Measurements from ENCODE around the gene GPR150. TPM values are rescaled to one million over a fixed set of nuclear protein-coding genes. Genes with fewer than 3 reads are reported as not detected.

Gene GPR150
- polyA plus RNA-seq, 1 of the 3 experiments (the other 2 are of a cell fraction) = 0.07 TPM

DNA sequence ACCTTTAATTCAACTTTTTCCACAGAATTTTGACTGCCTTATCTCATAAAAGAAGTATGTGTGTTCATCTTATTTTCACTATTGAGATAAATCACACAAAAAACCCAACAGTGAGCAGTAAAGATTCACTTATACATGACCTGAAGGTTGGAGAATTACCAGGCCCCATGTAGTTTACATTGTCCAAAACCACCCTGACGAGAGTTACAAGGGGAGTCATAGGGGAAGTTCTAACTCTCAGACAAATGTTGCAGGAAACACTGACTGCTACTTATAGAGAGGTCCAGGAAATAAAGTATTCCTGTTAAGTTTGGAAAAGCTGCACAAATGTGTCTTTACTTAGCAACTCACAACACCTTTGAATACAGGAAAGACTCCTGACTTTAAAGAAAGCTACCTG lies 48.8 kb downstream of the GPR150 start (continued):
- TF ChIP-seq, protein P1, sequence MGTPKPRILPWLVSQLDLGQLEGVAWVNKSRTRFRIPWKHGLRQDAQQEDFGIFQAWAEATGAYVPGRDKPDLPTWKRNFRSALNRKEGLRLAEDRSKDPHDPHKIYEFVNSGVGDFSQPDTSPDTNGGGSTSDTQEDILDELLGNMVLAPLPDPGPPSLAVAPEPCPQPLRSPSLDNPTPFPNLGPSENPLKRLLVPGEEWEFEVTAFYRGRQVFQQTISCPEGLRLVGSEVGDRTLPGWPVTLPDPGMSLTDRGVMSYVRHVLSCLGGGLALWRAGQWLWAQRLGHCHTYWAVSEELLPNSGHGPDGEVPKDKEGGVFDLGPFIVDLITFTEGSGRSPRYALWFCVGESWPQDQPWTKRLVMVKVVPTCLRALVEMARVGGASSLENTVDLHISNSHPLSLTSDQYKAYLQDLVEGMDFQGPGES (IDR thresholded peaks at IDR 0.05; ENCODE audit: low read depth, low read length) = no peak
- TF ChIP-seq POLR2AphosphoS5 (IDR thresholded peaks at IDR 0.05; ENCODE audit: low read depth, low read length) (no peak), FOXJ3 (CRISPR knock-in tag; IDR thresholded peaks at IDR 0.05) (no peak), NRF1 (IDR thresholded peaks at IDR 0.05; ENCODE audit: low read depth, low read length) (no peak), TCF12 (IDR thresholded peaks at IDR 0.05) (no peak), TAF1 (IDR thresholded peaks at IDR 0.05; ENCODE audit: borderline replicate concordance, low read depth, low read length) (no peak)

DNA sequence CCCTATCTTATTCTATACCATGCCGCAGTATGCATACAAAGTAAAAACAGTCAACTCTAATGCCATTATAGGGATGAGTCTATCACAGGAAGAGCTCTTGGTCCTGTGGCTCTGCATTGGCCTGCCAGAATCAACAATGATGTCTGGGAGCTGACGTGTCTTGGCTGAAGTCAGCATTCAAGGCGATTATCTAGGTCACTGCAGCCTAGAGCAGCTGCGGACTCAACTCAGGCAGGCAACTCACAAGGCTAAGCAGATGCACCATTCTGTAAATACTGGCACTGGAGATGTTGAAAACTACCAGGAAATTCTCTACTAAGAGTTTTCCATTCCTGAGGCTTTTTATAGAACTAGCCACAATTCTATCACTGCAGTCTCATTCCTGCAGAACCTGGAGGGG lies 49.7 kb downstream of the GPR150 start:
- no peak overlapping the region for H2AFZ ChIP-seq (ENCODE audit: low read depth)
- H3K27ac ChIP-seq (ENCODE audit: low read depth in 2 of 2, low read length in 1 of 2) = peak overlapping the region; percentile 71 to 76
- no peak overlapping the region for H3K4me3 ChIP-seq (ENCODE audit: low read depth in 2 of 2, low read length in 1 of 2)
- TF ChIP-seq POLR2AphosphoS5 (IDR thresholded peaks at IDR 0.05; ENCODE audit: low read depth, low read length) (no peak), TCF12 (IDR thresholded peaks at IDR 0.05) (peak; percentile 86), JUND (IDR thresholded peaks at IDR 0.05) (peak; percentile 63), EP300 (IDR thresholded peaks at IDR 0.05; ENCODE audit: borderline replicate concordance in 1 of 2, low read depth in 1 of 2, low read length in 1 of 2) (peak in 1 of 2 experiments; percentile 37; a peak in 1 of 4 replicates), MEF2A (IDR thresholded peaks at IDR 0.05; ENCODE audit: borderline replicate concordance, low read depth) (no peak), RXRA (IDR thresholded peaks at IDR 0.05; ENCODE audit: borderline replicate concordance, low read depth) (peak; percentile 48; the same call in 1 of the 2 replicates), TAF1 (IDR thresholded peaks at IDR 0.05; ENCODE audit: borderline replicate concordance, low read depth, low read length) (no peak), CHD2 (IDR thresholded peaks at IDR 0.05; ENCODE audit: low read length, partially characterized antibody) (peak; percentile 23), YY1 (IDR thresholded peaks at IDR 0.05; ENCODE audit: low read depth) (peak; percentile 51; the same call in 1 of the 2 replicates), GATA2 (CRISPR knock-in tag; IDR thresholded peaks at IDR 0.05) (no peak), RAD21 (IDR thresholded peaks at IDR 0.05; ENCODE audit: low read length) (no peak), GABPA (IDR thresholded peaks at IDR 0.05; ENCODE audit: low read depth) (no peak), NFIC (IDR thresholded peaks at IDR 0.05; ENCODE audit: borderline replicate concordance) (peak; percentile 90), ELF1 (IDR thresholded peaks at IDR 0.05) (no peak; the same call in 1 of the 2 replicates), SIN3A (IDR thresholded peaks at IDR 0.05; ENCODE audit: borderline replicate concordance, low read depth, low read length) (no peak), MXI1 (IDR thresholded peaks at IDR 0.05; ENCODE audit: low read depth, low read length) (no peak)
- TF ChIP-seq, protein P2, sequence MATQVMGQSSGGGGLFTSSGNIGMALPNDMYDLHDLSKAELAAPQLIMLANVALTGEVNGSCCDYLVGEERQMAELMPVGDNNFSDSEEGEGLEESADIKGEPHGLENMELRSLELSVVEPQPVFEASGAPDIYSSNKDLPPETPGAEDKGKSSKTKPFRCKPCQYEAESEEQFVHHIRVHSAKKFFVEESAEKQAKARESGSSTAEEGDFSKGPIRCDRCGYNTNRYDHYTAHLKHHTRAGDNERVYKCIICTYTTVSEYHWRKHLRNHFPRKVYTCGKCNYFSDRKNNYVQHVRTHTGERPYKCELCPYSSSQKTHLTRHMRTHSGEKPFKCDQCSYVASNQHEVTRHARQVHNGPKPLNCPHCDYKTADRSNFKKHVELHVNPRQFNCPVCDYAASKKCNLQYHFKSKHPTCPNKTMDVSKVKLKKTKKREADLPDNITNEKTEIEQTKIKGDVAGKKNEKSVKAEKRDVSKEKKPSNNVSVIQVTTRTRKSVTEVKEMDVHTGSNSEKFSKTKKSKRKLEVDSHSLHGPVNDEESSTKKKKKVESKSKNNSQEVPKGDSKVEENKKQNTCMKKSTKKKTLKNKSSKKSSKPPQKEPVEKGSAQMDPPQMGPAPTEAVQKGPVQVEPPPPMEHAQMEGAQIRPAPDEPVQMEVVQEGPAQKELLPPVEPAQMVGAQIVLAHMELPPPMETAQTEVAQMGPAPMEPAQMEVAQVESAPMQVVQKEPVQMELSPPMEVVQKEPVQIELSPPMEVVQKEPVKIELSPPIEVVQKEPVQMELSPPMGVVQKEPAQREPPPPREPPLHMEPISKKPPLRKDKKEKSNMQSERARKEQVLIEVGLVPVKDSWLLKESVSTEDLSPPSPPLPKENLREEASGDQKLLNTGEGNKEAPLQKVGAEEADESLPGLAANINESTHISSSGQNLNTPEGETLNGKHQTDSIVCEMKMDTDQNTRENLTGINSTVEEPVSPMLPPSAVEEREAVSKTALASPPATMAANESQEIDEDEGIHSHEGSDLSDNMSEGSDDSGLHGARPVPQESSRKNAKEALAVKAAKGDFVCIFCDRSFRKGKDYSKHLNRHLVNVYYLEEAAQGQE (IDR thresholded peaks at IDR 0.05; ENCODE audit: low read depth, low read length) = no peak
- TF ChIP-seq, protein P3, sequence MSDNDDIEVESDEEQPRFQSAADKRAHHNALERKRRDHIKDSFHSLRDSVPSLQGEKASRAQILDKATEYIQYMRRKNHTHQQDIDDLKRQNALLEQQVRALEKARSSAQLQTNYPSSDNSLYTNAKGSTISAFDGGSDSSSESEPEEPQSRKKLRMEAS (IDR thresholded peaks at IDR 0.05; ENCODE audit: low read depth) = peak; percentile 67
- TF ChIP-seq, protein P4, sequence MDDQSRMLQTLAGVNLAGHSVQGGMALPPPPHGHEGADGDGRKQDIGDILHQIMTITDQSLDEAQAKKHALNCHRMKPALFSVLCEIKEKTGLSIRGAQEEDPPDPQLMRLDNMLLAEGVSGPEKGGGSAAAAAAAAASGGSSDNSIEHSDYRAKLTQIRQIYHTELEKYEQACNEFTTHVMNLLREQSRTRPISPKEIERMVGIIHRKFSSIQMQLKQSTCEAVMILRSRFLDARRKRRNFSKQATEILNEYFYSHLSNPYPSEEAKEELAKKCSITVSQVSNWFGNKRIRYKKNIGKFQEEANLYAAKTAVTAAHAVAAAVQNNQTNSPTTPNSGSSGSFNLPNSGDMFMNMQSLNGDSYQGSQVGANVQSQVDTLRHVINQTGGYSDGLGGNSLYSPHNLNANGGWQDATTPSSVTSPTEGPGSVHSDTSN (IDR thresholded peaks at IDR 0.05) = peak; percentile 70
- TF ChIP-seq, protein P5, sequence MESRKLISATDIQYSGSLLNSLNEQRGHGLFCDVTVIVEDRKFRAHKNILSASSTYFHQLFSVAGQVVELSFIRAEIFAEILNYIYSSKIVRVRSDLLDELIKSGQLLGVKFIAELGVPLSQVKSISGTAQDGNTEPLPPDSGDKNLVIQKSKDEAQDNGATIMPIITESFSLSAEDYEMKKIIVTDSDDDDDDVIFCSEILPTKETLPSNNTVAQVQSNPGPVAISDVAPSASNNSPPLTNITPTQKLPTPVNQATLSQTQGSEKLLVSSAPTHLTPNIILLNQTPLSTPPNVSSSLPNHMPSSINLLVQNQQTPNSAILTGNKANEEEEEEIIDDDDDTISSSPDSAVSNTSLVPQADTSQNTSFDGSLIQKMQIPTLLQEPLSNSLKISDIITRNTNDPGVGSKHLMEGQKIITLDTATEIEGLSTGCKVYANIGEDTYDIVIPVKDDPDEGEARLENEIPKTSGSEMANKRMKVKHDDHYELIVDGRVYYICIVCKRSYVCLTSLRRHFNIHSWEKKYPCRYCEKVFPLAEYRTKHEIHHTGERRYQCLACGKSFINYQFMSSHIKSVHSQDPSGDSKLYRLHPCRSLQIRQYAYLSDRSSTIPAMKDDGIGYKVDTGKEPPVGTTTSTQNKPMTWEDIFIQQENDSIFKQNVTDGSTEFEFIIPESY (IDR thresholded peaks at IDR 0.05; ENCODE audit: borderline replicate concordance, low read depth) = no peak
- TF ChIP-seq, protein P6, sequence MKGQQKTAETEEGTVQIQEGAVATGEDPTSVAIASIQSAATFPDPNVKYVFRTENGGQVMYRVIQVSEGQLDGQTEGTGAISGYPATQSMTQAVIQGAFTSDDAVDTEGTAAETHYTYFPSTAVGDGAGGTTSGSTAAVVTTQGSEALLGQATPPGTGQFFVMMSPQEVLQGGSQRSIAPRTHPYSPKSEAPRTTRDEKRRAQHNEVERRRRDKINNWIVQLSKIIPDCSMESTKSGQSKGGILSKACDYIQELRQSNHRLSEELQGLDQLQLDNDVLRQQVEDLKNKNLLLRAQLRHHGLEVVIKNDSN (IDR thresholded peaks at IDR 0.05; ENCODE audit: borderline replicate concordance, low read depth) = no peak

More for the DNA sequence above, 49.7 kb downstream of the GPR150 start:
- CTCF ChIA-PET = interaction anchor here (0.6 to 1.4 kb wide), 4 partner anchors 17 to 177 kb away, joined by 3 to 4 read pairs (median 3); no protein-coding TSS in a partner anchor
- no peak overlapping the region for H3K9ac ChIP-seq
- H3K4me1 ChIP-seq (ENCODE audit: control insufficient read depth in 1 of 2, insufficient read depth in 2 of 2, low read depth in 1 of 2, low read length in 1 of 2) = peaks cover 7 to 24% of the 10 kb centered on the region in 2 experiments
- no peaks in the 10 kb centered on the region for H3K79me2 ChIP-seq (ENCODE audit: insufficient read depth)
- H3K9me3 ChIP-seq = no peaks in the 10 kb centered on the region
- no peaks in the 10 kb centered on the region for H3K36me3 ChIP-seq (replicated peaks in 1 of 2; ENCODE audit: control insufficient read depth in 1 of 2, insufficient read depth in 2 of 2, low read length in 1 of 2)
- no peak for DNase-seq
- H3K4me2 ChIP-seq = peak overlapping the region; percentile 64
- H3K9me2 ChIP-seq = no peaks in the 10 kb centered on the region; the same call in 1 of the 2 replicates
- POLR2A ChIA-PET = interaction anchor here (1.4 kb wide), 1 partner anchor 61 kb away, joined by 3 read pairs; no protein-coding TSS in a partner anchor
- 39% methylated on average over 4 of the region's 4 CpGs for WGBS (ENCODE audit: low lambda C conversion rate)
- peaks cover 22% of the 10 kb centered on the region for H3F3A ChIP-seq (replicated peaks; ENCODE audit: insufficient read depth)
- no peaks in the 10 kb centered on the region for H3K27me3 ChIP-seq (ENCODE audit: insufficient read depth)
- H4K20me1 ChIP-seq (ENCODE audit: insufficient read depth) = no peaks in the 10 kb centered on the region
